ENCODE data around the gene KCNQ1. TPM values are rescaled to one million over a fixed set of nuclear protein-coding genes. Genes with fewer than 3 reads are reported as not detected.

The KCNQ1 gene
- total and polyA plus RNA-seq, 9 of the 15 experiments (the other 6 are each of a cell fraction or from before 2014, with no cell fraction given): 0.44 TPM; not detected in 8

DNA sequence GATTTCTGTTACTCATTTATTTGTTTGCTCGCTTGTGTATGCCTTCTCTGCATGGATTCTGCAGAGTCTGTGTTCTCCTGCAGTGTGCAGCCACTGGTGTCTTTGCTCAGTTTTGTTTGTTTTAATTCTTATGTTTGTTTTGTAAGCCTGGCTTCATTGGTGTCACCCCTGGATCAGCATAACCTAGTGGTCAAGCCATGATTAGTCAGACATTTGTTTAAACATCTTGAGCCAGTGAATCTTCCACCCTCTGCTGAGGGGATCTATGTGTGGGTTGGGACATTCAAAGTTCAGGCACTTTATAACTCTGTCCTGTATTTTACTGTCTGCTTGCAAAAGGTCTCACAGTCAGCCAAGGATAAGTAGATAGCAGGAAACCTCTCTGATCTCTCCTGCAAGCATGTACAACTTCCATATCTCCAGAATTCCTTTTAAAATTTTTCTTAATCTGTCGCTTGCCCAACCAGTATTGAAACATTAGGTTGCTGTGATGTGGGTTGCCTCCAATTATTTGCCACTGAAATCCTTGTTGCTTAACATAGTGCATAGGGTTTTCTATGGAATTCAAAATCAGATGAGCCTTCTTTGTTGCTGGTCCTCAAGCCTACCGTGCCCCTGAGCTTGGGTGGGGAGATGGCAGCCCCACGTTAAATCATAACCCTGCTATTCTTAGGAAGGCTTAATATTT, 168.2 kb downstream of the KCNQ1 start (continued):
- TF ChIP-seq, protein P1, sequence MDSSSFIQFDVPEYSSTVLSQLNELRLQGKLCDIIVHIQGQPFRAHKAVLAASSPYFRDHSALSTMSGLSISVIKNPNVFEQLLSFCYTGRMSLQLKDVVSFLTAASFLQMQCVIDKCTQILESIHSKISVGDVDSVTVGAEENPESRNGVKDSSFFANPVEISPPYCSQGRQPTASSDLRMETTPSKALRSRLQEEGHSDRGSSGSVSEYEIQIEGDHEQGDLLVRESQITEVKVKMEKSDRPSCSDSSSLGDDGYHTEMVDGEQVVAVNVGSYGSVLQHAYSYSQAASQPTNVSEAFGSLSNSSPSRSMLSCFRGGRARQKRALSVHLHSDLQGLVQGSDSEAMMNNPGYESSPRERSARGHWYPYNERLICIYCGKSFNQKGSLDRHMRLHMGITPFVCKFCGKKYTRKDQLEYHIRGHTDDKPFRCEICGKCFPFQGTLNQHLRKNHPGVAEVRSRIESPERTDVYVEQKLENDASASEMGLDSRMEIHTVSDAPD (CRISPR knock-in tag; IDR thresholded peaks at IDR 0.05): no peak

DNA sequence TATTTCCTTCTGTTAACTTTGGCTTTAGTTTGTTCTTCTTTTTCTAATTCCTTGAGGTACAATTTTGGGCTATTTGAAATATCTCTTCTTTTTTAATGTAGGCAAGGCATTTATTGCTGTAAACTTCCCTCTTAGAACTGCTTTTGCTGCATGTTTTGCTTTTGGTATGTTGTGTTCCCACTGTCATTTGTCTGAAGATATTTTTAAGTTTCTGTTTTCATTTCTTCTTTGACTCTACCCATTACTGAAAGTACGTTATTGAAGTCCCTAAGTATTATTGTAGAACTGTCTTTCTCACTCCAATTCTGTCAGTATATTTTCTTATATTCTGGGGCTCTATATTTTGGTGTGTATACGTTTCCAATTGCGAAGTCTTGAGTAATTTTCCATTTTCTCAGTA, 177.1 kb downstream of the KCNQ1 start:
- Histone ChIP-seq H3K36me3 (ENCODE audit: control insufficient read depth, insufficient read depth, low read length) (no peaks in the 10 kb centered on the region), H3K9me3 (replicated peaks; ENCODE audit: control insufficient read depth, insufficient read depth, low read depth, low read length) (0 out of 2 replicates have a peak, but pooled peaks cover 1% of the 10 kb centered on the region), H3K27ac (ENCODE audit: extremely low read depth, low read depth, low read length) (no peak overlapping the region), H3K79me2 (ENCODE audit: control insufficient read depth, insufficient read depth, low read length) (no peaks in the 10 kb centered on the region), H3K4me2 (ENCODE audit: insufficient read depth, low read length) (no peak overlapping the region), H2AFZ (ENCODE audit: low read depth, low read length) (no peak overlapping the region), H3K9ac (ENCODE audit: insufficient read depth in 1 of 2, low read depth in 2 of 2, low read length in 2 of 2) (no peak overlapping the region), H3K27me3 (ENCODE audit: control insufficient read depth in 2 of 2, insufficient read depth in 2 of 2, low read length in 2 of 2) (no peaks in the 10 kb centered on the region; a peak in 1 of 5 replicates), H3K4me3 (no peak overlapping the region), H3K9me1 (ENCODE audit: control insufficient read depth, insufficient read depth, low read length) (no peaks in the 10 kb centered on the region), H4K20me1 (replicated peaks; ENCODE audit: control insufficient read depth, insufficient read depth, low read length) (no peaks in the 10 kb centered on the region), H3K4me1 (replicated peaks in 1 of 2; ENCODE audit: control insufficient read depth in 2 of 2, insufficient read depth in 2 of 2, low read length in 2 of 2) (no peaks in the 10 kb centered on the region)
- intact Hi-C loops (cut with micrococcal nuclease) (no loop called here), in situ Hi-C loops (cut with MboI) (no loop called here)
- FAIRE-seq: no peak
- POLR2A ChIA-PET: no interaction called here
- 0% methylated on average over 3 of the region's 3 CpGs for WGBS (ENCODE audit: insufficient coverage, low coverage, missing lambda C conversion rate)
- no TSS peak for BruUV-seq (replicated peaks)
- DNase-seq (ENCODE audit: extremely low read depth in 1 of 4, low spot score in 3 of 4): no peak
- ATAC-seq: no peak
- CTCF ChIA-PET (ENCODE audit: low intra/inter-chr PET ratio): no interaction called here
- TF ChIP-seq, protein P2, sequence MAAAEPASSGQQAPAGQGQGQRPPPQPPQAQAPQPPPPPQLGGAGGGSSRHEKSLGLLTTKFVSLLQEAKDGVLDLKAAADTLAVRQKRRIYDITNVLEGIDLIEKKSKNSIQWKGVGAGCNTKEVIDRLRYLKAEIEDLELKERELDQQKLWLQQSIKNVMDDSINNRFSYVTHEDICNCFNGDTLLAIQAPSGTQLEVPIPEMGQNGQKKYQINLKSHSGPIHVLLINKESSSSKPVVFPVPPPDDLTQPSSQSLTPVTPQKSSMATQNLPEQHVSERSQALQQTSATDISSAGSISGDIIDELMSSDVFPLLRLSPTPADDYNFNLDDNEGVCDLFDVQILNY (CRISPR knock-in tag; IDR thresholded peaks at IDR 0.05): no peak
- TF ChIP-seq TAF7 (tag; IDR thresholded peaks at IDR 0.05) (no peak), COPS2 (conservative IDR thresholded peaks at IDR 0.05) (no peak), GTF2F1 (IDR thresholded peaks at IDR 0.05; ENCODE audit: low read depth, low read length) (no peak), JUND (IDR thresholded peaks at IDR 0.05; ENCODE audit: borderline replicate concordance, low read depth, low read length) (no peak), JUND (tag; IDR thresholded peaks at IDR 0.05; ENCODE audit: borderline replicate concordance, low read depth, low read length) (no peak), ZNF444 (CRISPR knock-in tag; IDR thresholded peaks at IDR 0.05) (no peak), ZNF561 (CRISPR knock-in tag; conservative IDR thresholded peaks at IDR 0.05) (no peak), KLF10 (CRISPR knock-in tag; IDR thresholded peaks at IDR 0.05) (no peak)
- TF ChIP-seq, protein P3, sequence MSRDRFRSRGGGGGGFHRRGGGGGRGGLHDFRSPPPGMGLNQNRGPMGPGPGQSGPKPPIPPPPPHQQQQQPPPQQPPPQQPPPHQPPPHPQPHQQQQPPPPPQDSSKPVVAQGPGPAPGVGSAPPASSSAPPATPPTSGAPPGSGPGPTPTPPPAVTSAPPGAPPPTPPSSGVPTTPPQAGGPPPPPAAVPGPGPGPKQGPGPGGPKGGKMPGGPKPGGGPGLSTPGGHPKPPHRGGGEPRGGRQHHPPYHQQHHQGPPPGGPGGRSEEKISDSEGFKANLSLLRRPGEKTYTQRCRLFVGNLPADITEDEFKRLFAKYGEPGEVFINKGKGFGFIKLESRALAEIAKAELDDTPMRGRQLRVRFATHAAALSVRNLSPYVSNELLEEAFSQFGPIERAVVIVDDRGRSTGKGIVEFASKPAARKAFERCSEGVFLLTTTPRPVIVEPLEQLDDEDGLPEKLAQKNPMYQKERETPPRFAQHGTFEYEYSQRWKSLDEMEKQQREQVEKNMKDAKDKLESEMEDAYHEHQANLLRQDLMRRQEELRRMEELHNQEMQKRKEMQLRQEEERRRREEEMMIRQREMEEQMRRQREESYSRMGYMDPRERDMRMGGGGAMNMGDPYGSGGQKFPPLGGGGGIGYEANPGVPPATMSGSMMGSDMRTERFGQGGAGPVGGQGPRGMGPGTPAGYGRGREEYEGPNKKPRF (IDR thresholded peaks at IDR 0.05; ENCODE audit: low read depth, low read length): no peak
- TF ChIP-seq, protein P4, sequence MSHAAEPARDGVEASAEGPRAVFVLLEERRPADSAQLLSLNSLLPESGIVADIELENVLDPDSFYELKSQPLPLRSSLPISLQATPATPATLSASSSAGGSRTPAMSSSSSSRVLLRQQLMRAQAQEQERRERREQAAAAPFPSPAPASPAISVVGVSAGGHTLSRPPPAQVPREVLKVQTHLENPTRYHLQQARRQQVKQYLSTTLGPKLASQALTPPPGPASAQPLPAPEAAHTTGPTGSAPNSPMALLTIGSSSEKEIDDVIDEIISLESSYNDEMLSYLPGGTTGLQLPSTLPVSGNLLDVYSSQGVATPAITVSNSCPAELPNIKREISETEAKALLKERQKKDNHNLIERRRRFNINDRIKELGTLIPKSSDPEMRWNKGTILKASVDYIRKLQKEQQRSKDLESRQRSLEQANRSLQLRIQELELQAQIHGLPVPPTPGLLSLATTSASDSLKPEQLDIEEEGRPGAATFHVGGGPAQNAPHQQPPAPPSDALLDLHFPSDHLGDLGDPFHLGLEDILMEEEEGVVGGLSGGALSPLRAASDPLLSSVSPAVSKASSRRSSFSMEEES (CRISPR knock-in tag; IDR thresholded peaks at IDR 0.05): no peak
- TF ChIP-seq, protein P5, sequence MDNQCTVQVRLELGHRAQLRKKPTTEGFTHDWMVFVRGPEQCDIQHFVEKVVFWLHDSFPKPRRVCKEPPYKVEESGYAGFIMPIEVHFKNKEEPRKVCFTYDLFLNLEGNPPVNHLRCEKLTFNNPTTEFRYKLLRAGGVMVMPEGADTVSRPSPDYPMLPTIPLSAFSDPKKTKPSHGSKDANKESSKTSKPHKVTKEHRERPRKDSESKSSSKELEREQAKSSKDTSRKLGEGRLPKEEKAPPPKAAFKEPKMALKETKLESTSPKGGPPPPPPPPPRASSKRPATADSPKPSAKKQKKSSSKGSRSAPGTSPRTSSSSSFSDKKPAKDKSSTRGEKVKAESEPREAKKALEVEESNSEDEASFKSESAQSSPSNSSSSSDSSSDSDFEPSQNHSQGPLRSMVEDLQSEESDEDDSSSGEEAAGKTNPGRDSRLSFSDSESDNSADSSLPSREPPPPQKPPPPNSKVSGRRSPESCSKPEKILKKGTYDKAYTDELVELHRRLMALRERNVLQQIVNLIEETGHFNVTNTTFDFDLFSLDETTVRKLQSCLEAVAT (IDR thresholded peaks at IDR 0.05): no peak
